CD8-positive, alpha-beta memory T cell (primary cell): ENCODE results near the gene NDUFS7. TPM values are rescaled to one million over a fixed set of nuclear protein-coding genes. Genes with fewer than 3 reads are reported as not detected.
A peak's percentile ranks its signal among the peaks of the same experiment; 100 is the strongest.

ENCODE experiments used
- CTCF ChIA-PET: fragments of 350-600 bp; sonication (Branson Sonifier 250); formaldehyde crosslinking; loops from one replicate; lab custom pipeline; 2021; ENCODE audit warnings: antibody characterized with exemption; lab: Charles Lee
- POLR2A ChIA-PET: fragments of 350-600 bp; sonication (Branson Sonifier 250); formaldehyde crosslinking; loops from one replicate; lab custom pipeline; 2021; ENCODE audit warnings: antibody characterized with exemption; lab: Charles Lee
- DNase-seq, 5 donors: peaks; one replicate each; pipeline versions ENCODE4 v3.0.0 to v3.0.0-alpha.2; 2020 to 2022; ENCODE audit warnings: mixed read lengths in 1 of 5
- H3K27ac ChIP-seq: one replicate; pipeline ENCODE4 v1.7.0; 2013; ENCODE audit warnings: low read depth, mild to moderate bottlenecking, low read length, moderate library complexity
- H3K27me3 ChIP-seq: 2 replicates; pipeline ENCODE4 v1.7.0; 2013; ENCODE audit warnings: low read length, mild to moderate bottlenecking; ENCODE audit not compliant: insufficient read depth, poor library complexity, severe bottlenecking
- H3K36me3 ChIP-seq: 2 replicates; pipeline ENCODE4 v1.7.0; 2013; ENCODE audit warnings: mild to moderate bottlenecking, low read length, moderate library complexity; ENCODE audit not compliant: insufficient read depth
- H3K4me1 ChIP-seq: 2 replicates; pipeline ENCODE4 v1.7.0; 2013; ENCODE audit warnings: mild to moderate bottlenecking, low read length, moderate library complexity; ENCODE audit not compliant: insufficient read depth
- H3K4me3 ChIP-seq: 2 replicates; pipeline ENCODE4 v1.7.0; 2013; ENCODE audit warnings: mild to moderate bottlenecking, low read length
- H3K9me3 ChIP-seq: 2 replicates; pipeline ENCODE4 v1.7.0; 2013; ENCODE audit warnings: mild to moderate bottlenecking, low read length
- H3K27ac Mint-ChIP-seq, 8 donors: one replicate each; pipeline ENCODE4 v1.8.0; 2020 to 2021; ENCODE audit warnings: mixed read lengths in 8 of 8, mild to moderate bottlenecking in 6 of 8, inconsistent platforms in 3 of 8, moderate library complexity in 3 of 8
- H3K27me3 Mint-ChIP-seq, 2 donors: one replicate each; pipeline ENCODE4 v1.8.0; 2020 to 2021; ENCODE audit warnings: mixed read lengths in 2 of 2, mild to moderate bottlenecking in 1 of 2, moderate library complexity in 1 of 2
- H3K36me3 Mint-ChIP-seq, 3 donors: one replicate each; pipeline ENCODE4 v1.8.0; 2020 to 2021; ENCODE audit warnings: mixed read lengths in 3 of 3, inconsistent platforms in 1 of 3, mild to moderate bottlenecking in 1 of 3
- H3K4me1 Mint-ChIP-seq, 3 donors: one replicate each; pipeline ENCODE4 v1.8.0; 2020 to 2021; ENCODE audit warnings: mixed read lengths in 3 of 3, inconsistent platforms in 1 of 3, mild to moderate bottlenecking in 1 of 3
- H3K4me3 Mint-ChIP-seq, 7 donors: one replicate each; pipeline ENCODE4 v1.8.0; 2020 to 2021; ENCODE audit warnings: mixed read lengths in 7 of 7, mild to moderate bottlenecking in 6 of 7, moderate library complexity in 4 of 7, inconsistent platforms in 2 of 7
- H3K9me3 Mint-ChIP-seq, 5 donors: one replicate each; pipeline ENCODE4 v1.8.0; 2020 to 2022; ENCODE audit warnings: mixed read lengths in 5 of 5, mild to moderate bottlenecking in 3 of 5, moderate library complexity in 2 of 5, inconsistent platforms in 1 of 5
- polyA plus RNA-seq: library from polyadenylated mRNA; unstranded; fragments of 300-500 nt; fragmentation: Illumina TruSeq; gene quantifications from one replicate; pipeline ENCODE4 v1.2.3, GENCODE V29; 2021
- total RNA-seq, 2 experiments: library from RNA; stranded (reverse); gene quantifications; one replicate each; pipeline ENCODE4 v1.2.3, GENCODE V29; 2021

Gene NDUFS7
- total and polyA plus RNA-seq, 3 experiments from 2014 or later: 102 to 207 (median 104) TPM

GRCh38 chr19:1384478-1385110 is 887 bp downstream of the NDUFS7 start:
- CTCF ChIA-PET: no interaction called here
- Mint-ChIP-seq H3K36me3 (peaks cover 0 to 35% (median 5%) of the 10 kb centered on the region in 3 donors), H3K27ac (peak overlapping the region; percentile 52 to 100 (median 72)), H3K4me1 (peaks cover 15 to 30% (median 15%) of the 10 kb centered on the region in 3 donors), H3K9me3 (peaks cover 0 to 6% (median 4%) of the 10 kb centered on the region in 5 donors), H3K27me3 (peaks cover 4 to 10% of the 10 kb centered on the region in 2 donors), H3K4me3 (peak overlapping the region; percentile 82 to 99 (median 95))
- peak overlapping the region; percentile 79 for H3K4me3 ChIP-seq
- H3K27me3 ChIP-seq: no peaks in the 10 kb centered on the region
- peaks cover 7% of the 10 kb centered on the region for H3K4me1 ChIP-seq
- H3K36me3 ChIP-seq: peaks cover 10% of the 10 kb centered on the region
- no peak for DNase-seq
- H3K9me3 ChIP-seq: no peaks in the 10 kb centered on the region
- POLR2A ChIA-PET: no interaction called here
- H3K27ac ChIP-seq: peak overlapping the region; percentile 77

GRCh38 chr19:1385816-1386215 is 2.1 kb downstream of the NDUFS7 start:
- no peaks in the 10 kb centered on the region for H3K9me3 ChIP-seq

GRCh38 chr19:1386945-1387683 is 3.4 kb downstream of the NDUFS7 start:
- H3K27ac Mint-ChIP-seq: peak overlapping the region in 1 of 8 donors; percentile 6
- H3K4me1 Mint-ChIP-seq: peaks cover 15 to 30% (median 15%) of the 10 kb centered on the region in 3 donors
- ChIA-PET CTCF (no interaction called here), POLR2A (interaction anchor here (0.6 kb wide), 1 partner anchor 44 kb away, joined by 5 read pairs; no protein-coding TSS in a partner anchor)
- peaks cover 10% of the 10 kb centered on the region for H3K36me3 ChIP-seq
- H3K4me3 Mint-ChIP-seq: no peak overlapping the region
- H3K27ac ChIP-seq: no peak overlapping the region
- peaks cover 0 to 6% (median 4%) of the 10 kb centered on the region in 5 donors for H3K9me3 Mint-ChIP-seq
- DNase-seq: no peak
- no peak overlapping the region for H3K4me3 ChIP-seq
- H3K9me3 ChIP-seq: no peaks in the 10 kb centered on the region
- peaks cover 0 to 51% (median 6%) of the 10 kb centered on the region in 3 donors for H3K36me3 Mint-ChIP-seq
- H3K27me3 Mint-ChIP-seq: peaks cover 4 to 10% of the 10 kb centered on the region in 2 donors
- peaks cover 7% of the 10 kb centered on the region for H3K4me1 ChIP-seq
- H3K27me3 ChIP-seq: no peaks in the 10 kb centered on the region

More at GRCh38 chr19:1385816-1386215, 2.1 kb downstream of the NDUFS7 start:
- Histone ChIP-seq H3K36me3 (peaks cover 10% of the 10 kb centered on the region), H3K27ac (no peak overlapping the region), H3K4me3 (no peak overlapping the region), H3K27me3 (no peaks in the 10 kb centered on the region), H3K4me1 (peaks cover 7% of the 10 kb centered on the region)
- Mint-ChIP-seq H3K27ac (peak overlapping the region in 2 of 8 donors; percentile 50 to 84), H3K36me3 (peaks cover 0 to 44% (median 6%) of the 10 kb centered on the region in 3 donors), H3K4me3 (peak overlapping the region in 4 of 7 donors; percentile 36 to 92 (median 71)), H3K4me1 (peaks cover 15 to 30% (median 15%) of the 10 kb centered on the region in 3 donors), H3K27me3 (peaks cover 4 to 10% of the 10 kb centered on the region in 2 donors), H3K9me3 (peaks cover 0 to 6% (median 4%) of the 10 kb centered on the region in 5 donors)
- DNase-seq: no peak
- CTCF ChIA-PET: no interaction called here
- POLR2A ChIA-PET: no interaction called here

GRCh38 chr19:1387684-1388636 is 4.3 kb downstream of the NDUFS7 start:
- peaks cover 4 to 8% of the 10 kb centered on the region in 2 donors for H3K27me3 Mint-ChIP-seq
- H3K4me3 ChIP-seq: no peak overlapping the region
- peaks cover 0 to 6% (median 4%) of the 10 kb centered on the region in 5 donors for H3K9me3 Mint-ChIP-seq
- H3K4me3 Mint-ChIP-seq: no peak overlapping the region
- H3K27ac Mint-ChIP-seq: no peak overlapping the region
- no peak overlapping the region for H3K27ac ChIP-seq
- POLR2A ChIA-PET: interaction anchor here (0.6 kb wide), 1 partner anchor 45 kb away, joined by 5 read pairs; no protein-coding TSS in a partner anchor
- CTCF ChIA-PET: no interaction called here
- H3K36me3 ChIP-seq: peaks cover 10% of the 10 kb centered on the region
- no peaks in the 10 kb centered on the region for H3K9me3 ChIP-seq
- peaks cover 11 to 27% (median 14%) of the 10 kb centered on the region in 3 donors for H3K4me1 Mint-ChIP-seq
- peaks cover 7% of the 10 kb centered on the region for H3K4me1 ChIP-seq
- no peak for DNase-seq
- H3K27me3 ChIP-seq: no peaks in the 10 kb centered on the region
- peaks cover 0 to 57% (median 6%) of the 10 kb centered on the region in 3 donors for H3K36me3 Mint-ChIP-seq

GRCh38 chr19:1388637-1389026 is 4.9 kb downstream of the NDUFS7 start:
- Histone ChIP-seq H3K27me3 (no peaks in the 10 kb centered on the region), H3K4me3 (no peak overlapping the region), H3K36me3 (peaks cover 10% of the 10 kb centered on the region), H3K4me1 (peaks cover 7% of the 10 kb centered on the region), H3K9me3 (no peaks in the 10 kb centered on the region), H3K27ac (no peak overlapping the region)
- ChIA-PET POLR2A (no interaction called here), CTCF (no interaction called here)
- peaks cover 0 to 57% (median 3%) of the 10 kb centered on the region in 3 donors for H3K36me3 Mint-ChIP-seq
- peak overlapping the region in 1 of 7 donors; percentile 50 for H3K4me3 Mint-ChIP-seq
- no peak for DNase-seq
- H3K9me3 Mint-ChIP-seq: peaks cover 0 to 2% (median 0%) of the 10 kb centered on the region in 5 donors
- peaks cover 0 to under 1% of the 10 kb centered on the region in 2 donors for H3K27me3 Mint-ChIP-seq
- H3K27ac Mint-ChIP-seq: peak overlapping the region in 1 of 8 donors; percentile 68
- H3K4me1 Mint-ChIP-seq: peaks cover 6 to 20% (median 9%) of the 10 kb centered on the region in 3 donors

- POLR2A ChIA-PET: interaction anchor here (0.7 kb wide), 1 partner anchor 497 kb away, joined by 3 read pairs; no protein-coding TSS in a partner anchor
- H3K36me3 ChIP-seq: peaks cover 10% of the 10 kb centered on the region
- CTCF ChIA-PET: no interaction called here
These were observed 5.6 kb downstream of the NDUFS7 start for GRCh38 chr19:1389033-1389940.

More at GRCh38 chr19:1389033-1389940, 5.6 kb downstream of the NDUFS7 start:
- Mint-ChIP-seq H3K27me3 (no peaks in the 10 kb centered on the region), H3K4me3 (peak overlapping the region in 1 of 7 donors; percentile 50), H3K36me3 (peaks cover 0 to 59% (median 3%) of the 10 kb centered on the region in 3 donors), H3K27ac (peak overlapping the region in 1 of 8 donors; percentile 68), H3K9me3 (peaks cover 0 to 2% (median 0%) of the 10 kb centered on the region in 5 donors), H3K4me1 (peaks cover 5 to 18% (median 7%) of the 10 kb centered on the region in 3 donors)
- H3K27me3 ChIP-seq: no peaks in the 10 kb centered on the region
- H3K9me3 ChIP-seq: no peaks in the 10 kb centered on the region
- peaks cover 7% of the 10 kb centered on the region for H3K4me1 ChIP-seq
- H3K4me3 ChIP-seq: no peak overlapping the region
- DNase-seq: no peak
- no peak overlapping the region for H3K27ac ChIP-seq
